Hepatic stellate cell (primary cell): Measurements from ENCODE around the gene ZMYND11.
"Not testable (repeated sequence)": the region's sequence is repeated elsewhere in the genome, so short reads cannot be mapped to it uniquely, and the experiment has no call there.

ENCODE experiments used
- DNase-seq: peaks from one replicate; pipeline ENCODE4 v3.0.0; 2011; ENCODE audit warnings: low spot score

Gene ZMYND11

DNA sequence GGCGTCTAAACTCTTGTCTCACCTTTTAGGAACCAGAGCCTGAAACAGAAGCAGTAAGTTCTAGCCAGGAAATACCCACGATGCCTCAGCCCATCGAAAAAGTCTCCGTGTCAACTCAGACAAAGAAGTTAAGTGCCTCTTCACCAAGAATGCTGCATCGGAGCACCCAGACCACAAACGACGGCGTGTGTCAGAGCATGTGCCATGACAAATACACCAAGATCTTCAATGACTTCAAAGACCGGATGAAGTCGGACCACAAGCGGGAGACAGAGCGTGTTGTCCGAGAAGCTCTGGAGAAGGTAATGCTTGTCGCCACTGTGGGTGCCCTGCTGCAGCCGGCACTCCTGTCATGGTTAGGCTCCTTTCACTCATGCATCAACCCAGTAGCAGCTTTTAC is 113.1 kb downstream of the ZMYND11 start:
- no peak for DNase-seq

DNA sequence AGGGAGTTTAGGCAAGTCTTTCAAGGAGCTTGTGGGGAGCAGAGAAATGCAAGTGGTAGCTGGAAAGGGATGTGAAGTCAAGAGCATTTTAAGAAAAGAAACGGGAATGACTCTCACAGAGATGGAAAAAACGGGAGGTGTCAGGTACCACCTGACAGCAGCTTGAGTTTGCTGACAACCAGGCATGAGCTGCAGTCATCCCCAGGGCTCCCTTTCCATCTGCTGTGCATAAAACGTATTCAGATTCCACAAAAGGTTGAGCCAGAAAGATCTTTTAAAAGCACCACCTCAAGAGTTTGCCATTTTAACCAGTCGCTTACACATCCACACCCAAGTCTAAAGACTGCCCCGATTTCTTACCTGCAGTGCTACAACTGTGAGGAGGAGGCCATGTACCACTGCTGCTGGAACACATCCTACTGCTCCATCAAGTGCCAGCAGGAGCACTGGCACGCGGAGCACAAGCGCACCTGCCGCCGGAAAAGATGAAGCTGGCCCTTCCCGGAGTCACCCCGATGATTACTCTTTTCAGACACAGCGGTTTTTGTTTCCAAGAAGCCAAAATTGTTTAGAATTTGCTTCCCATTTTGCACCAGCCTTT is 116.8 kb downstream of the ZMYND11 start:
- DNase-seq = no peak

DNA sequence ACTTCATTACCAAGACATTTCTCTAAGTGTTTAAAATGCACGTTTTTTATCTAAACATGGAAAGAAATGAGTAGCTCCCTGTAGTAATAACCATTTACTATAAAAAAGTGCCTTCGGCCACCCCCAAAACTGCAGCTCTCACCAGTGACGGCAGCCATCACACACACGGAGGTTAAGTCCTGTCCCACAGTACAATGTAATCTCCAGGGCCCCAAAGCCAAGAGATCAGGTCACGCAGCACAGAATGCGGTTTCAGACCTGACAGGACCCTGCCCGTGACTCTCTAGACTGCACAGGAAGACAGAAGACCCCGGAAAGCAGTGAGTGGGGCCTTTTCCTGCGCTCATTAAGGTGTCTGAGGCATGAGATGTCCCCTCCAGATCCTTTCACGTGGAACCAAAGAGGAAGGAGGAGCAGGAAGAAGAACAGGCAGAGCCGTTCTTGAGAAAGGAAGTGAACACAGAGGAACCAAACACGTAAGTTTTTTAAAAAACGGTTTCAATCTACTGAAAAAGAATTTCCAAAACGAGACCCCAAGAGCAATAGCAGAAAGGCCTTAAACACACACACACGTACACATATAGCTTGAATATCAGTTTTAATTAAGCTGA is 125.7 kb downstream of the ZMYND11 start:
- no peak for DNase-seq

DNA sequence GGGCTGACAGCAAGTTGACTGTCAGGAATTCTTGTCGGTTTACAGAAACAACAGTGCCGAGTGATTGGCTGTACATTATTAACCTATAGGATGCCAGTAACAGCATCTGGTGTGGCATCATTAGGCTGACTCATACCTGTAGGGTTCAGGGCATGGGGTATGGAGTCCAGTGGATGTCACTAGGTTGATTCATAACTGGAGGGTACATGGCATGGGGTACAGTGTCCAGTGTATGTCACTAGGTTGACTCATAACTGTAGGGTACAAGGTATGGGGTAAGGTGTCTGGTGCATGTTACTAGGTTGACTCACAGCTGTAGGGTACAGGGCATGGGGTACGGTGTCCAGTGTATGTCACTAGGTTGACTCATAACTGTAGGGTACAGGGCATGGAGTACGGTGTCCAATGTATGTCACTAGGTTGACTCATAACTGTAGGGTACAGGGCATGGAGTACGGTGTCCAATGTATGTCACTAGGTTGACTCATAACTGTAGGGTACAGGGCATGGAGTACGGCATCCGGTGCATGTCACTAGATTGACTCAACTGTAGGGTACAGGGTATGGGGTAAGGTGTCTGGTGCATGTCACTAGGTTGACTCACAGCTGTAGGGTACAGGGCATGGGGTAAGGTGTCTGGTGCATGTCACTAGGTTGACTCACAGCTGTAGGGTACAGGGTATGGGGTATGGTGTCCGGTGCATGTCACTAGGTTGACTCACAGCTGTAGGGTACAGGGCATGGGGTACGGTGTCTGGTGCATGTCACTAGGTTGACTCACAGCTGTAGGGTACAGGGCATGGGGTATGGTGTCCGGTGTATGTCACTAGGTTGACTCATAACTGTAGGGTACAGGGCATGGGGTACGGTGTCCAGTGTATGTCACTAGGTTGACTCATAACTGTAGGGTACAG is 129.2 kb downstream of the ZMYND11 start:
- not testable (repeated sequence) for DNase-seq

DNA sequence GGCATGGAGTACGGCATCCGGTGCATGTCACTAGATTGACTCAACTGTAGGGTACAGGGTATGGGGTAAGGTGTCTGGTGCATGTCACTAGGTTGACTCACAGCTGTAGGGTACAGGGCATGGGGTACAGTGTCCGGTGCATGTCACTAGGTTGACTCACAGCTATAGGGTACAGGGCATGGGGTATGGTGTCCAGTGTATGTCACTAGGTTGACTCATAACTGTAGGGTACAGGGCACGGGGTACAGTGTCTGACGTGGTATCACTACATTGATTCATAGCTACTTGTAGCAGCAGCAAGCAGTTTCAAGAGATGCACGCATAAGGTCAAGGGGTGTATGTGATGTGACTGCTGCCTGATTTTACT is 129.8 kb downstream of the ZMYND11 start:
- not testable (repeated sequence) for DNase-seq

DNA sequence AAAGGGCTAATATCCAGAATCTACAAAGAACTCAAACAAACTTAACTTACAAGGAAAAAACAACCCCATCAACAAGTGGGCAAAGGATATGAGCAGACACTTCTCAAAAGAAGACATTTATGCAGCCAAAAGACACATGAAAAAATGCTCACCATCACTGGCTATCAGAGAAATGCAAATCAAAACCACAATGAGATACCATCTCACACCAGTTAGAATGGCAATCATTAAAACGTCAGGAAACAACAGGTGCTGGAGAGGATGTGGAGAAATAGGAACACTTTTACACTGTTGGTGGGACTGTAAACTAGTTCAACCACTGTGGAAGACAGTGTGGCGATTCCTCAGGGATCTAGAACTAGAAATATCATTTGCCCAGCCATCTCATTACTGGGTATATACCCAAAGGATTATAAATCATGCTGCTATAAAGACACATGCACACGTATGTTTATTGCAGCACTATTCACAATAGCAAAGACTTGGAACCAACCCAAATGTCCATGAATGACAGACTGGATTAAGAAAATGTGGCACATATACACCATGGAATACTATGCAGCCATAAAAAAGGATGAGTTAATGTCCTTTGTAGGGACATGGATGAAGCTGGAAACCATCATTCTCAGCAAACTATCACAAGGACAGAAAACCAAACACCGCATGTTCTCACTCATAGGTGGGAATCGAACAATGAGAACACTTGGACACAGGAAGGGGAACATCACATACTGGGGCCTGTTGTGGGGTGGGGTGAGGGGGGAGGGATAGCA is 130.7 kb downstream of the ZMYND11 start:
- not testable (repeated sequence) for DNase-seq

DNA sequence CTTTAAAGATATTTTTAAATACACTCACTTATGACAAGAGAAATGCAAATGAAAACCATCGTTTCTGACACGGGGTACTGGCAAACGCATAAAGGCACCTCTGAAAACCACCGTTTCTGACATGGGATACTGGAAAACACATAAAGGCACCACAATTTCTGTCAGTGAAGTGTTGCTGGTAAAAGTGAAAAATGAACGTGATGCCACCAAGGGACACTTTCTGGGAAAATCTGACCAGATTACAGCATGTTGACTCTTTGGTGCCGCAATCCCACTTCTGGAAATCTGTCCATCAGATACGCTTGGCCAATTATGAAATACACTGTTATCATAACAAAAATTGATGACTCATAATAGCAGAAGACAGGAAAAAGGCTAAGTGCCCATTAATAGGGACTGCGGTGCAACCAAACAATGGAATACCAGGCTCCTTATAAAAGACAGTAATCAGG is 131.7 kb downstream of the ZMYND11 start:
- DNase-seq = peak; percentile 41

DNA sequence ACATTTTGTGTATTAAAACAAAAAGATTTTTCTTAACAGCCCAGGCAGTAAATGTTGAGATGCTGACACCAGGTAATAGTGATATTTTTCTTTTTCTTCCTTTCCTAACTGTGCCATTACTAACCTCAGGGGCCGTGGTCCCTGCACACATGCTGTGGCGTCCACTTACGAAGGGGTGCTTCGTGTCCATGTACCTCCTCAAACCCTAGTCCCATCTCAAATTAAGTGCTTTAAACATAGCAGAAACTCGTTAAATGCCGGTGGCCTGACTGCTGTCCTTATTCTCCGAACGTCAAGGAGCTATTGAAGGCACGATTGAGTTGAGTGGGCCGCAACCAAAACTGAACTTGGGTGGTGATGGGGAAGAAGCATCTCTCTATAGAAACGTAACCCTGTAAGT is 132.4 kb downstream of the ZMYND11 start:
- no peak for DNase-seq

DNA sequence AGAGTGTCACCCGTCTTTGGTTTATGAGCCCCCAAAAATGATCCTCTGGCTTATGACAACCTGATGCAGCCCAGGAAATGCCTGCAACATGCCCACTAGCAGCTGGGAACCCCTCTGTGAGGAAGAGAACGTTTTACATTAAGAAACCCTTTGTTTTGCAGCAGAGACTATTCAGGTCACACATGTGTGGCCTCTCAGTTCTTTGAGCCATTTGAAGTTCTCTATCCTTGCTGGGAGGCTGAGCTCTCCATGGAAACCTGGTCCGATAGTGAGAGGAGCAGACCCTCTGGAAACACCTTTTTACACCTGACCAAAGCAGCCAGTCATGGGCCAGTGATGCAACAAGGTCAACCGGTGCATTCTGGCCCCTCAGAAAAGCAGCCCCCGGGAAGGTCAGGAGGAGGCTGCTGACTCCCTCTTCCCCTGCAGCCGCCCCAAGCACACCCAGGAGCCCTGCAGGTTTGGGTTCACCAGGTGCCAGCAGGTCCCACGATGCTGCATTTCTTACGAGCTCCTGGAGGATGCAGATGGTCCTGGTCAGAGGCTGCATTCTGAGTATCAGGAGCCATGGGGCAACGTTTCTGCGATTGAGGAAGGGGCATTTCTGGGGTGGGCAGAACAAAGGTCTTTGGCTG is 134.3 kb downstream of the ZMYND11 start:
- no peak for DNase-seq

DNA sequence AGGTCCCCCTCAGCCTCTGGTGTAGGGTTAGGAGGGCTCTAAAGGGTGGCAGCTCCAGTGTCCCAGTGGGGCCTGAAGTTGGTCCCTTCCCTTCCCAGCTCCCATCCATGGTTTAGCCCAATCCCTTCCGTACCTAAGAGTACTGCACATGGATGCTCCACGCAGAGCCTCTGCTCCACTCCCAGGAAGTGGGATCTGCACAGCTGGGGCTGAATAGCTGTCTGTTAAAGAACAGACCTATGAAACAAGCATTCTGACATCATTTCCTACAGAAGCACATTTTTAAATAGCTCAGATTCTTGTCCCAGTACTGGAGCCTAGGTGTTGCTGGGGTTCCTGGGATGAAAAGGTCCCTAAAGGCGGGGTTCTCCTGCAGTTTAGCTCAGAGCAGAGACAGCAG is 135.9 kb downstream of the ZMYND11 start:
- no peak for DNase-seq

DNA sequence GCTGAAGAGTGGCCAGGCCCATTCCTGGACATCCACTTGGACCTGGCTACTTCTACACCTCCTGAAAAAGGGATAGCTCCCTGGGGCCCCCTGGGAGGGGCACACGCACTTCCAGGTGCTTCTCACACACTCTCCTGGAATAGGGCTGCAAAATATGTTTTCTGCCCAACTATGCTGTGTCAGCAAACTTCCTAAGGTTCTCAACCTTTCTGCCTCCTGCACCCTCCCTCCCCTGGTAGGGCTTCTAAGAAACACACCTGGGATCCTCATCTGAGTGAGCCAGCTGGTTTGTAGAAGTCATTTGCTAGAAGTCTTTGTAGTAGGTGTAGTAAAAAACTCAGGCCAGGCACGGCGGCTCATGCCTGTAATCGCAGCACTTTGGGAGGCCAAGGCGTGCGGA is 136.5 kb downstream of the ZMYND11 start:
- no peak for DNase-seq

DNA sequence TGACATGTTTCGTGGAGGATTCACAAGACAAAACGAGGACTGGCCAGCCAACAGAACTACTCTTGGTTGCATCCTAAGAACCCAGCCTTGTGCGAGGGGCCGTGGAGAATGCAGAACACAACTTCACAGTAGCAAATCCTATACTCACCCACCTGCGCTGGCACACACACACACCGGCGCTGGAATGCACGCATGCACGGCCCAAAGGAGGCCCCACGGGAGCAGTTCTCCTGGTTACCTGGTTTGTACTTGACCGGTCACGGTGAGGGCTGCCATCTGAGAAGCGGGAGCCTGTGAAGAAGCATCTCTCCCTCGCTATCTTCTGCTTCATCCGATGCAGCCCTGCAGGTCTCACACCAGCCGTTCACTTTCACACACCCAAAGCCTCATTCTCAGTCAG is 137.8 kb downstream of the ZMYND11 start:
- DNase-seq = no peak

DNA sequence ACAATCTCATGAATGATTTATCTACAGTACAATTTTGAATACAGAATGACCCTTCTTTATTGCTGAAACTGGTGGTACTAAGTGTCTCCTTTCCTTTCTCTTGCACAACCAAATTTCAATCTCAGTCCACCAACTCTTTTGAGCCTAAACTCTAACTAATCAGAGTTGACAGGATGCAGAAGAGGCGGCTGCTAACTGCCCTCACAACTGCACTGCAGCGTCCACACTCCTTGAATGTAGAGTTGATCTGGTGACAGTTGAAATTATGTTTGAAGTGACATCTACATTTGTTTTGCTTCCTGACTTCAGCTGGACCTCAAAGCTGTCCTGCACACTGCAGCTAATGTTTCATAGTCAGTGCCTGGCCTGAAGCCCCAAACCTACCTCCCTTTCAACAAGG is 139.6 kb downstream of the ZMYND11 start:
- DNase-seq = no peak

DNA sequence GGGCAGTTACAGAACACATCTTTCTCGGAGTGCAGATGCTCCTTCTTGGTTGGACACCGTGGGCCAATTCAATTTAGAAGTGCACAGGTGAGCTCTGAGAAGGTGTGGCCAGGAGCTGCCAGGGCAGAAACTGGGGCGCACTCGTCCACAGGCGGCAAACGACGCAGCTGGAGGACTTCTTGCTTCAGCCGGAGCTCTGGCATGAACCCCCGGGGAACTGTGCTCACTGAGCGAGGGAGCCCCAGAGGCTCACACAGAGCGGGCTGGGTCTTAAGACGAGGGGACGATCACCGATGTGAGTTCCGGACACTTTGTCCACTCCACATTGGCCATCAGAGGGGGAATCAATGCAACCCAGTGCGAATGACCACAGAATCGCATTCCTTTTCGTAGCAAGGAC is 140.4 kb downstream of the ZMYND11 start:
- DNase-seq = no peak

DNA sequence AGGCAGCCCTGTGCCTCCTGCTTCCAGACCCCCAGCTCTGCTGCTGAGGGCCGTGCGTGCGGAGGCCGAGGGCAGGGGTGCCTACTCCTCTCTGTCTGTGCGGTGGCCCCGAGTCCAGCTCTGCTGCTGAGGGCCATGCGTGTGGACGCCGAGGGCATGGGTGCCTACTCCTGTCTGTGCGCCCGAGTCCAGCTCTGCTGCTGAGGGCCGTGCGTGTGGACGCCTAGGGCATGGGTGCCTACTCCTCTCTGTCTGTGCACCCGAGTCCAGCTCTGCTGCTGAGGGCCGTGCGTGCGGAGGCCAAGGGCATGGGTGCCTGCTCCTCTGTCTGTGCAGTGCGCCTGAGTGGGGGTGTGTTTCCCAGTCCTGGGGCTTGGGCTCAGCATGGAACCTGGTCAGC is 142.7 kb downstream of the ZMYND11 start:
- no peak for DNase-seq

DNA sequence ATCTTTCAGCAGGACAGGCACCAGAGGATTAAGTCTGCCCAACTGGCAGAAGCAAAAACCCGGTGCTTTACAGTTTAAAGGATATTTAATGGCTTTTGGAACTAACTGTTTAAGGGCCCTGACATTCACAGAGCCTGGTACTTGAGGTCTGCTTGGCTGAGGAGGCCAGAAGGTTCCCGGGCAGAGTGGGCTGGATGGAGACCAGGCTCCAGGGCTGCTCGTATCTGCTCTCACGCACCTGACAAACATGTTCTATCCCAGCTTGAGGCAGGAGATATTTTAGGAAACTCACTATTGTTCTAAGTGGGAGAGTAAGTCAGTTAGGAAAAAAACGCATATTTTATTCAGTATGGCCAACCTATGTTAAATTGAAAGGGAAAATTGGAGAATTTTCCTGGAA is 143.5 kb downstream of the ZMYND11 start:
- no peak for DNase-seq

DNA sequence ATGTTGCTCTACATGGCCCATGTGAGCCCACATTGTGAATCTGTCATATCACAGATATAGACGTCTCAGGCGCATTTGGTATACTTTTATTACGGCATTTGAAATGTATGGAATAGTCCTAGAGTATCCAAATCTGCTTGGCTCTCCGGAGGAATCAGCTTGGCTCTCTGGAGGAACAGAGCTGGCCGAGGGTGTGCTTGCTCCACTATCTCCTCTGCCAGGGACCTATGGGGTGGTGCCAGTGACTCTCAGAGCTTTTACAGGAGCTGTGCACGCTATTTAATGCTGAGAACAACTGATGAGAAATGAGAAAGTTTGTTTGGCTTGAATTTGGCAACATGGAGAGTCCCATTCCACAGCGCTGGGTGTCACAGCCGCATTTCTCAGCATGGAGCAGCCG is 144.0 kb downstream of the ZMYND11 start:
- no peak for DNase-seq

DNA sequence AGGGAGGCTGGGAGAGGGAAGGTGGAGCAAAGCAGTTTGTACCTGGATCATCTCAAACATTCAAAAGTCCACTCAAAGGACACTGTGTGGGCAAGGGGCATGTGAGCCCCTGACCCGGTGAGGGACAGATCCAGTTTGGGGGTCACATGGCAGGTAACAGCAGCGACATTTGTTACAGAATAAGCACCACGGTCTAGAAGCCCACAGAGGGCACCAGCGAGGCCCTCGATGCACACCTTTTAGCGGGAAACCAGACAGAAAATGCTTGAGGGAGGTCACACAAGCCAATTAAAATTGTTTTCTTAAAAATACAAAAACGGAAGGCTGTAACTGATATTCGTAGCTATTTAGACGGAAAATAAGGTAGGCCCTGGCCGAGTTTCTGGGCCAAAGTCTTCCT is 144.4 kb downstream of the ZMYND11 start:
- DNase-seq = no peak

DNA sequence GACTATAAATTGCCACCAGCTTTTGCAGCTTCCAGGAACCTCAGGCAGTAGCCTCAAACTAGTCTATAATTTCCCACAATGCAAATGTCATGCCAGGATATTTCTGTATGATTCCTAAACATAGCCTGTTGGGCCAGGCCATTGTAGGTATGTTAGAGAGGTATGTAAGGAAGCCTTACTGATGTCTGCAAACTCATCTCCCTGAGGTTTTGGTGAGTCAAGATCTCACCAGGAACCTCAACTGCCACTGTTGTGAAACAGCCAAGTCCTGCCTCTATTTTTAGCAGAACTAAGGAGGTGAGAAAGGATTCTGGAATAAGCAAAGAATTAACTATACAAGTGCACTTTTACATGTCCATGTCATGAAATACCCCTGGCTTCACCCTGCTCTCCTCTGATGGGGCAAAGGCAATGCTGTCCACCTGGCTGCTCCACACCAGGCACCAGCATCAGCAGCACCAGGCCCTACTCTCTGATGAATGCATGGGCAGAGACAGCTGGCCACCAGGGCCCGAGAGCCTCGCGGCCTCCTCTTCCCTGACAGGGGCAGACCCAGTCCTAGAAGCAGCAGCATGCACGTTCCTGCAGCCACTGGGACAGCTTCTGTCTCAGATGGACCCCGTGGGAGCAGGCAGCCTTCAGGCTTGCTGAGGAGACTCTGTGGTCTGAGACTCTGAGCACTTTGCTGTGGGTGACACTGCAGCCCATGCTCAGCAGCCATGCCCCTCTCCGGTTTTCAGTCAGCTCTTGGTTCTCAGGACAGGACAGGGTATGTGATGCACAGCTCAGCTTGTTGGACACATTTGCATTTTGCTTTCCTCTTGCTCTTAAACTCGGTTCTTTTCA is 147.3 kb downstream of the ZMYND11 start:
- DNase-seq = peak; percentile 30

DNA sequence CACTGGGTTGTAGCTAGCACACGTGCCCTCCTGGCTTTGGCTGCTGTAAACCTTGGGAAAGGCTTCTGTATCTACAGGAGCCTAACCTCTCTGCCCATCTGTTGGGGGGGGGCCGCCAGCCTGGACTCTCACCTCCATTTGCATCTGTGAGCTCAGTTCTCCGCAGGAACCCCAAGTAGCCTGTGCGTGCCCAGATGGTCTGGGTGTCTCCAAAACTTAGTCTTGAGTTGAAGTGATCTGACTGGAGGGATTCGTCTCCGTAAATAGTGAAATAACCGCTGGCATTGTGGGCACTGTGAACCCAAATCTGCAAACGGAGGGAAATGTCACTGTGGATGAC is 147.9 kb downstream of the ZMYND11 start:
- no peak for DNase-seq

DNA sequence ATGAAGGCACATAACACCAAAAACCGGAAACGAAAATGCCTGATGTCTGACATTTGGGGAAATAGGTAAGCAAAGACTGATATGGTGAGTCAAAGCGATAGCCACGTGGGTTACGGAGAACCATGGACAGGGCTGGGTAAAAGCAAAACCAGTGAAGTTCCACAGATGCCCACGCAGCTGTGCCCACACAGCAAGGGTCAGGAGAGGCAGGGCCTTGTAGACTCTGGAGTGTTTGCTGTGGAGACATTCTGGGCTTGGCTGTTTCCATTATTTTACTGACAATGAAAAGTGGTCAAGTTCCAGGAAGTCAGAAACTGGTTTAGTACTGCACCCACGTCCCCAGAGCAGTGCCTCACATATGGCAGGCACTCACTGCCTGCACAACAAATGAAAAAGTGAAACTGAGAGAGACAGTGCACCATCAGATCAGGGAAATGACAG is 148.7 kb downstream of the ZMYND11 start:
- DNase-seq = no peak
